GM18870 (cell line): Measurements from ENCODE around the gene NUDT7.

ENCODE experiments used
- ATAC-seq: cut with Tn5 transposase; IDR thresholded peaks from one replicate; pipeline ENCODE4 v1.9.1; 2021; ENCODE audit warnings: moderate library complexity; ENCODE audit not compliant: unreplicated experiment

The NUDT7 gene

DNA sequence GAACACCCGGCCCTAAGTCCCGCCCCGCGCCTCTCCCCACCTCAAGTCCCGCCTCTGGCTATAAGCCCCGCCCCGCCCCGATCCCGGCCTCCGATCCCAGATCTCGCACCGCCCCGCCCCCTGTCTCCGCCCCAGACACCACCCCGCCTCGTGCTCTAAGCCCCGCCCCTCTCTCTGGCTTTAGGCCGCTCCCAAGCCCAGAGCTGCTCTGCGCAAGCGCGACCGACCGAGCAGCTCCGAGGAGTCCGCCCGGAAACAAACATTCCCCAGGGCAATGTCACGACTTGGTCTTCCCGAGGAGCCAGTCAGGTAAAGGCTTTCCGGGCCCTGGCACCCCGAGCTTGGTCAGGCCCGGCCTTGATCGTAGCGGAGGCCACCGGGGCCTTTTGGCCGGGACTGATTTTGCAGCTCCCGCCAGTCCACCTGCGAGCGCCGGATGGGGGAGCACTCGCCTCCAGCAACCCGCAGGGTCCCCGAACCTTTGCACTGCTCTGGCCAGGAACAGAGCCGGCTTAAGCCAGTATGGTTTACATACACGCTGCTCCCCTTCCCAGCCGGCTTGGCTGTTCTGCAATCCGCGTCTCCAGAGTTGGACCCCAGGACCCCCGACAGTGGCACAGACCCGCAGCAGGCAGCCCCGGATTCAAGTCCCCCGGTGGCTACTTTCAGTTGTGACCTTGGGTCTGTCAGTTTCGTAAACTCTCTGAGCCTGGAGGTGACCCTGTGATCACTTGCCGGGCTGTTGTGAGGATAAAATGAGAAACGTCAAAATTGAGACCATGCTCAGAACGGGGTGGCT lies at the start of gene NUDT7:
Gene NUDT7, plus strand, starts transcription at position 206 of the 799 bp plus-strand sequence. Its CDS starts 69 bp downstream, at position 275.
- peak; percentile 63 for ATAC-seq

GRCh38 chr16:77674888-77675287 lies 47.4 kb upstream of the NUDT7 start:
- no peak for ATAC-seq

DNA sequence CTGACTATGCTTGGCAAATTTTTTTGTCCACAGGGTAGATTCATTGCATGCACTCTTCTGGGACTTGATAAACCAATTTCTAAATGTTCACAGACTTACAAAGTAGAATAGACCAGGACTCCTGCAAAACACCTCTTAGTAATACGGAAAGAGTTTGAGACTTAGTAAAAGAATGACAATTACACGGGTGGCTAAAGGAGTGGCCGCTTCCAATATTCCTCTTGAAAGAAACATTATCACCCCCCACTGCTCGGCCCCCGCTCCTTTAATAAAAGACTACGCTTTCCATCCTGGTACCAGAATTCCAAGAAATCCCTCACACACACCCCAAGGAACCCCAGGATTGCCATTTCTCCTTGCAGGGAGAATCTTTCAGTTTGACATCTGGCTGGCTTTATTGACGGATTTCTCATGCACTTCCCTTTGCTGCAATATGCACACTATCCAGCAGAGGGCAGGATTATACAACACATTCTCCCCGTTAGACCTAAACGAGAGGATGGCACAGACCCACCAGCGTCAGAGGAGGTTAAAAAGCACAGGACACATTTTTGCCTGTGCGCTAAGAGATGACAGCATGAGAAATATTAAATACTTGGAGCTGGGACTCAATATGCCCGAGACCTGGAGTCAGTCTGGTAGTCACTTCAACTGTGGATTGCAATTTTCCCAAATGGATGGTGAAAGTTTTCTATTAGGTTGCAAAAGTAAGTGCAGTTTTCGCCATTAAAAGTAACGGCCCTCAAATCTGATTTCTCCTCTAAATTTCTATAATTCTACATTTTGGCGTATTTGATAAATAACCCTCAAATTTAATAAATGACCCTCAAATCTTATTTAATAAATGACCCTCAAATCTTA lies 46.6 kb upstream of the NUDT7 start:
- no peak for ATAC-seq

GRCh38 chr16:77677129-77677528 lies 45.2 kb upstream of the NUDT7 start:
- no peak for ATAC-seq

GRCh38 chr16:77679391-77679790 lies 42.9 kb upstream of the NUDT7 start:
- ATAC-seq, result no peak

GRCh38 chr16:77679901-77680300 lies 42.4 kb upstream of the NUDT7 start:
- no peak for ATAC-seq

DNA sequence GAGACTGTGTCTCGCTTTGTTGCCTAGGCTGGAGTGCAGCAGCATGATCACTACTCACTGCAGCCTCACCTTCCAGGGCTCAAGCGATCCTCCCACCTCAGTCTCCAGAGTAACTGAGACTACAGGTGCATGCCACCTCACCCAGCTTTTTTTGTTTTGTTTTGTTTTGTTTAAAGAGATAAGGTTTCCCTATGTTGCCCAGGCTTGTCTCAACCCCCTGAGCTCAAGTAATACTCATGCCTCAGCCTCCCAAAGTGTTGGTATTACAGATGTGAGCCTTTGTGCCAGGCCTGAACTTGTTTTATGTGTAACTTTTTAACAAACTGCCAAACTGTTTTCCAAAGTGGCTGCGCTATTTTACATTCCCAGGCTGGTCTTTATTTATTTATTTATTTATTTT lies 41.8 kb upstream of the NUDT7 start:
- no peak for ATAC-seq

DNA sequence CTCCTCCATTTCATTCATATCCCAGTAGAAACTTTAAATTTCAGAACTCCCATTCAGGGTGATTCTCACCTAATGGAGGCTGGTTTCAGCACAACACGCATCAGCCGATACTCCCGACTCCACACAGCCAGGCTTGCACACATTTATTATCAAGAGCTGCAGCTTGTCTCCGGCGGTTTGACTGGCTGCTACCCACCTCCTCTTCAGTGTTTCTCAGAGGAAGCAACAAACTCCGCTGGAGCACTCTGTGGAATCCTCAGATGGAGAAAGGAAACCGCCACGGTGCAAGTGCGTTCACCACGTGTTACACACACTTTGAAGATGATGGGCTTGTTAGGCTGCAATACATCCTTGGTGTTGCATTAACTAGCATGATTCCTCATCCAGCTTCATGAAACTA lies 39.7 kb upstream of the NUDT7 start:
- no peak for ATAC-seq

GRCh38 chr16:77683397-77684180 lies 38.7 kb upstream of the NUDT7 start:
- no peak for ATAC-seq

GRCh38 chr16:77684181-77684526 lies 38.2 kb upstream of the NUDT7 start:
- no peak for ATAC-seq

DNA sequence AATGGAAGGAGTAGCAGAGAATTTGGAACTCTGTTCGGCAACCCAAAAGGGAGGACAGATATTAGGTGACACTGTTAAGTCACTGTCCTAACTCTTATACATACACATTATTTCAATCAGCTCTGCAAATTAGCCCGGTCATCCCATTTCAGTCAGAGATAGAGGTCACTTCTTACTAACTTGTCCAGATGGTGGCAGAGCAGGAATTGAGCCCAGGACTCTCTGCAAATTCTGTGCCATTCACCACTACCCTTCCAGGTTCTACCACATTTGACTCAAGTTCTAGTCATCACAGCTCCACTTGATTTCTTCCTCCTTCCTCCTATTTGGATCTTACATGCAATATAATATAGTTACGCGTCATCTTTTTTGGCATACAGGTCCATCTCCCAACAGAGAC lies 35.9 kb upstream of the NUDT7 start:
- ATAC-seq, result no peak

GRCh38 chr16:77689971-77690370 lies 32.3 kb upstream of the NUDT7 start:
- ATAC-seq, result no peak

- no peak for ATAC-seq
These were observed 31.9 kb upstream of the NUDT7 start for GRCh38 chr16:77690416-77690815.

GRCh38 chr16:77692612-77693011 lies 29.7 kb upstream of the NUDT7 start:
- ATAC-seq, result no peak

- no peak for ATAC-seq
These were observed 26.2 kb upstream of the NUDT7 start for GRCh38 chr16:77696149-77696548.

DNA sequence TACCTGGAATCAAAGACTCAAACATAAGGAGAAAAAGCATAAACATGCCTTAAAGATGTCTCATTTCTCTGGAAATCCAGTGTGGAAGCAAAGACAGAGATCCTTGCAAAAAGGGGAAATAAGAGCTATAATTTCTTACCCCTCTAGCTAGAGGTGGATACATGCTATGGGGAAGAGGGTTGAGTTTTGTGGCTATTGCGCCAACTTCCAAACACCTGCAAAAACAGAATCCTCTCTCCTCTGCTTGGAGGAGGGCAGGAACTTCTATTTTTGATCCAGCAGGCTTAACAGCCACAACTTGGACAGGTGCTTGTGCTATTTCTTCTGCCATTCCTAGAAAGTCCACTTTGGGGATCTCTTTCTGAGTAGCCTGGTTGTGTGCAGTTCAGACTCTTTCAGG lies 21.5 kb upstream of the NUDT7 start:
- ATAC-seq, result no peak

DNA sequence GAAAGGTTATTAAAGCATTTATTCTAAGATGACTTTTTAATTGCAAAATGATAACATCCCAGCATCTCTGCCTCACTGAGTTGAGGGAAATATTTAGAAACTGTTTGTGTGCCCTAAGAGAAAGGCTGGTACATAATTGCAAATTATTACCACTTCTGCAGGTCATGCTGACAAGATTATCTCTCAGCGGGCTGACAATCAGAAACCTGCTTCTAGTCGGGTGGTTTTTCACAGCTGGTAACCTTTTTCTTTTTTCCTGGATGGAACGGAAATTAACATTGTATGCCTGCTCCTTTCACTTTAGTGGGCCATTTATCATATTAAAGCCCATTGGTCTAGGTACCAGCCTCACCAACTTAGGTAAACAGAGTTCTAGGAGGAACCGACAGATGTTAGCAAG lies 17.0 kb upstream of the NUDT7 start:
- no peak for ATAC-seq

- no peak for ATAC-seq
These were observed 11.1 kb upstream of the NUDT7 start for GRCh38 chr16:77711179-77711578.

DNA sequence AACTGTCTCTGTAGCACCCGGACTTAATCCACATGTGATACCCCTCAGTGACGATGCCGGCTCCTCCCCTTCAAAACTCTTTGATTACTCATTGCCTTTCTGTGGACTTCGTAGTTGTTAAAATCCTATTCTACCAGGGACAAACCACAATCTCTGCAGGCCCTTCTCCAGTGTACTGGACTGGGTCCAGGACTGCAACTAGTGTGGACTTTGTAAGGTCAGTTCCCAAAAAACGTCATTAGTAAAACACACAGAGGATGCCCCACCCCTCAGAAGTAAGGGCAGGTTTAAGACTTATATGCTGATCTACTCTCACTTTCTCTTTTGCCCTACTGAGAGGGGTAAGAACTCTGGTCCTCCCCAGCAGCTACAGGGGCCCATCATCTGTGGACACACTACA lies 10.5 kb upstream of the NUDT7 start:
- ATAC-seq, result no peak

- no peak for ATAC-seq
These were observed 7.2 kb upstream of the NUDT7 start for GRCh38 chr16:77715145-77715544.

DNA sequence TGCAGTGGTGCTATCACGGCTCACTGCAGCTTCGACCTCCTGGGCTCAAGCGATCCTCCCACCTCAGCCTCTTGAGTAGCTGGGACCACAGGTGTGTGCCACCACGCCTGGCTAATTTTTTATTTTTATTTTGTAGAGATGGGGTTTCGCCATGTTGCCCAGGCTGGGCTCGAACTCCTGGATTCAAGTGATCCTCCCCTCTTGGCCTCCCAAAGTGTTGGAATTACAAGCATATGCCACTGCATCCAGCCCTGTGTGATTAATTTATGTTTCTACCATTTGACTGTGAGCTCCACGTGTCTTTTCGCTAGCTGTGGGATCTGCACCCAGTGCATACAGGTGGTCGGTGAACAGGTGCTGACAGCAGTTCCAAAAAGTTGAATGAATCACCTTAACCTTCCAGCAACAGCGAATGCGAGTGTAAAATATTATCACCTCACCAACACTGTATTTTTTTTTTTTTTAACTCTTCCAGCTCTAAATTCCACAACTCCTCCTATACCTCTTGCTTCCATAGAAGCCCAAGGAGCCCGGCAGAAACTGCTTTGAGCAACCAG lies 484 bp upstream of the NUDT7 start:
- ATAC-seq, result peak; percentile 38
